Large intestine (tissue), 3 donors: Measurements from ENCODE around the gene MGP. TPM values are rescaled to one million over a fixed set of nuclear protein-coding genes. Genes with fewer than 3 reads are reported as not detected.

ENCODE experiments used
- DNase-seq, 2 donors: peaks; one replicate each; pipeline versions ENCODE4 v3.0.0 to v3.0.0-alpha.2; 2013
- H3K27ac ChIP-seq: one replicate; pipeline ENCODE4 v1.5.1; 2013; ENCODE audit warnings: low read length
- H3K27me3 ChIP-seq: 2 replicates; pipeline ENCODE4 v1.6.1; 2013; ENCODE audit warnings: low read length; ENCODE audit not compliant: control insufficient read depth, insufficient read depth
- H3K36me3 ChIP-seq: 2 replicates; pipeline ENCODE4 v1.6.1; 2013; ENCODE audit warnings: low read length; ENCODE audit not compliant: control insufficient read depth, insufficient read depth
- H3K4me1 ChIP-seq: one replicate; pipeline ENCODE4 v1.6.1; 2013; ENCODE audit warnings: low read length; ENCODE audit not compliant: control insufficient read depth, insufficient read depth
- H3K4me3 ChIP-seq: one replicate; pipeline ENCODE4 v1.5.1; 2013; ENCODE audit warnings: low read length
- H3K9me3 ChIP-seq: one replicate; pipeline ENCODE4 v1.6.1; 2013; ENCODE audit warnings: mild to moderate bottlenecking, low read depth, low read length, moderate library complexity; ENCODE audit not compliant: control insufficient read depth
- WGBS: methylation state at CpG from one replicate; pipeline ENCODE4 v1.1.5; 2013; ENCODE audit warnings: low lambda C conversion rate; ENCODE audit not compliant: insufficient coverage; 5-methylcytosine and 5-hydroxymethylcytosine counted together
- polyA plus RNA-seq: library from polyadenylated mRNA; unstranded; fragments of 120-200 nt; gene quantifications from one replicate; pipeline ENCODE4 v1.2.1, GENCODE V29; 2013

MGP gene
- polyA plus RNA-seq, 1 donor, result 152 TPM

GRCh38 chr12:14834509-14834908 is 51.1 kb downstream of the MGP start:
- Histone ChIP-seq H3K36me3 (no peaks in the 10 kb centered on the region), H3K9me3 (peaks cover 4% of the 10 kb centered on the region), H3K27ac (no peak overlapping the region), H3K4me3 (no peak overlapping the region), H3K4me1 (no peaks in the 10 kb centered on the region), H3K27me3 (no peaks in the 10 kb centered on the region)
- no peak for DNase-seq

GRCh38 chr12:14833952-14834351 is 51.7 kb downstream of the MGP start:
- H3K4me3 ChIP-seq, result no peak overlapping the region
- no peaks in the 10 kb centered on the region for H3K4me1 ChIP-seq
- no peak overlapping the region for H3K27ac ChIP-seq
- no peaks in the 10 kb centered on the region for H3K36me3 ChIP-seq
- H3K27me3 ChIP-seq, result no peaks in the 10 kb centered on the region
- 40% methylated on average over 1 of the region's 1 CpG for WGBS
- H3K9me3 ChIP-seq, result peaks cover under 1% of the 10 kb centered on the region
- DNase-seq, result no peak

- no peaks in the 10 kb centered on the region for H3K27me3 ChIP-seq
- H3K4me3 ChIP-seq, result no peak overlapping the region
- DNase-seq, result no peak
- no CpG with 5 or more reads among the region's 3 CpGs for WGBS
- H3K36me3 ChIP-seq, result no peaks in the 10 kb centered on the region
- no peak overlapping the region for H3K27ac ChIP-seq
- H3K4me1 ChIP-seq, result no peaks in the 10 kb centered on the region
- H3K9me3 ChIP-seq, result no peaks in the 10 kb centered on the region
These were observed 52.3 kb downstream of the MGP start for GRCh38 chr12:14833336-14833735.

Other genes starting within 250 kb of the MGP start
- gene GUCY2C, start 189.3 kb downstream of the MGP start, polyA plus RNA-seq, result 126 TPM
- 45.6 TPM for gene WBP11, start 82.4 kb downstream of the MGP start, polyA plus RNA-seq
- gene C12orf60, start 82.2 kb downstream of the MGP start, polyA plus RNA-seq, result 1.8 TPM
- gene SMCO3, start 71.7 kb downstream of the MGP start, polyA plus RNA-seq, result 0.30 TPM
- gene ART4, start 42.3 kb downstream of the MGP start, polyA plus RNA-seq, result 6.3 TPM
- 33.3 TPM for gene ERP27, start 52.7 kb upstream of the MGP start, polyA plus RNA-seq
- gene ARHGDIB, start 75.7 kb upstream of the MGP start, polyA plus RNA-seq, result 53.2 TPM
- not detected for gene PDE6H, start 87.2 kb upstream of the MGP start, polyA plus RNA-seq